Uterus (tissue), 2 donors: Measurements from ENCODE around the gene SEC22A.

Experiments used
- CTCF ChIP-seq, 4 experiments: fragments of 200-600 bp in 2 of 4; fragments of 450-650 bp in 2 of 4; sonication (generic) in 2 of 4; IDR thresholded peaks; one replicate each; pipeline ENCODE4 v1.5.1; 2016 to 2019; ENCODE audit warnings: antibody characterized with exemption in 4 of 4, mild to moderate bottlenecking in 2 of 4, moderate library complexity in 1 of 4
- POLR2A ChIP-seq, 2 donors: fragments of 450-650 bp; IDR thresholded peaks; one replicate each; pipeline ENCODE4 v1.6.1; 2016; ENCODE audit warnings: antibody characterized with exemption in 2 of 2, mild to moderate bottlenecking in 1 of 2, moderate library complexity in 1 of 2

GRCh38 chr3:123202451-123202850, 708 bp downstream of the SEC22A start:
- TF ChIP-seq POLR2A (IDR thresholded peaks at IDR 0.05), result no peak
- no peak for TF ChIP-seq CTCF (IDR thresholded peaks at IDR 0.05)
